ENCODE results near the gene UGP2.

The UGP2 gene

DNA sequence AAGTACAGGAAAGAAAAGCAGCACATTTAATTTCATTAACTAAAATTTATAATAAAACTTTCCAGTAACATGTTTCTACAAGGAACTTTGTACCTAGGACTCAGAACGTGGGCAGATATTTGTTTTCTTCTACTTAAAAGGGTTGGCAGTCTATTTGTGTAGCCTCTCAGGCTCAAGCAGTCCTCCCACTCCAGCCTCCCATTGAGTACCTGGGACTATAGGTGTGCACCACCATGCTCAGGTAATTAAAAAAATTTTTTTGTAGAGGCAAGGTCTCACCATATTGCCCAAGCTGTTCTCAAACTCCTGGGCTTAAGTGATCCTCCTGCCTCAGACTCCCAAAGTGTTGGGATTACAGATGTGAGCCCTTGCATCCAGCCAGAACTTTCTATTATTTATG is 36.8 kb downstream of the UGP2 start:
- H3K9ac ChIP-seq: no peak overlapping the region
- no peaks in the 10 kb centered on the region for H3K27me3 ChIP-seq (ENCODE audit: control insufficient read depth, insufficient read depth, low read length)
- H3K9me3 ChIP-seq (ENCODE audit: control insufficient read depth, low read length): no peaks in the 10 kb centered on the region
- H3K4me1 ChIP-seq: peaks cover 6% of the 10 kb centered on the region
- H2AFZ ChIP-seq: no peak overlapping the region
- H3K4me2 ChIP-seq (ENCODE audit: low read length): no peak overlapping the region
- TF ChIP-seq, protein P1, sequence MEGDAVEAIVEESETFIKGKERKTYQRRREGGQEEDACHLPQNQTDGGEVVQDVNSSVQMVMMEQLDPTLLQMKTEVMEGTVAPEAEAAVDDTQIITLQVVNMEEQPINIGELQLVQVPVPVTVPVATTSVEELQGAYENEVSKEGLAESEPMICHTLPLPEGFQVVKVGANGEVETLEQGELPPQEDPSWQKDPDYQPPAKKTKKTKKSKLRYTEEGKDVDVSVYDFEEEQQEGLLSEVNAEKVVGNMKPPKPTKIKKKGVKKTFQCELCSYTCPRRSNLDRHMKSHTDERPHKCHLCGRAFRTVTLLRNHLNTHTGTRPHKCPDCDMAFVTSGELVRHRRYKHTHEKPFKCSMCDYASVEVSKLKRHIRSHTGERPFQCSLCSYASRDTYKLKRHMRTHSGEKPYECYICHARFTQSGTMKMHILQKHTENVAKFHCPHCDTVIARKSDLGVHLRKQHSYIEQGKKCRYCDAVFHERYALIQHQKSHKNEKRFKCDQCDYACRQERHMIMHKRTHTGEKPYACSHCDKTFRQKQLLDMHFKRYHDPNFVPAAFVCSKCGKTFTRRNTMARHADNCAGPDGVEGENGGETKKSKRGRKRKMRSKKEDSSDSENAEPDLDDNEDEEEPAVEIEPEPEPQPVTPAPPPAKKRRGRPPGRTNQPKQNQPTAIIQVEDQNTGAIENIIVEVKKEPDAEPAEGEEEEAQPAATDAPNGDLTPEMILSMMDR (IDR thresholded peaks at IDR 0.05): no peak
- no peak overlapping the region for H3K27ac ChIP-seq
- no peaks in the 10 kb centered on the region for H3K36me3 ChIP-seq (ENCODE audit: control insufficient read depth, insufficient read depth, low read length)
- no peak overlapping the region for H3K4me3 ChIP-seq (ENCODE audit: low read depth, low read length)
- H3K79me2 ChIP-seq: peaks cover 22% of the 10 kb centered on the region

DNA sequence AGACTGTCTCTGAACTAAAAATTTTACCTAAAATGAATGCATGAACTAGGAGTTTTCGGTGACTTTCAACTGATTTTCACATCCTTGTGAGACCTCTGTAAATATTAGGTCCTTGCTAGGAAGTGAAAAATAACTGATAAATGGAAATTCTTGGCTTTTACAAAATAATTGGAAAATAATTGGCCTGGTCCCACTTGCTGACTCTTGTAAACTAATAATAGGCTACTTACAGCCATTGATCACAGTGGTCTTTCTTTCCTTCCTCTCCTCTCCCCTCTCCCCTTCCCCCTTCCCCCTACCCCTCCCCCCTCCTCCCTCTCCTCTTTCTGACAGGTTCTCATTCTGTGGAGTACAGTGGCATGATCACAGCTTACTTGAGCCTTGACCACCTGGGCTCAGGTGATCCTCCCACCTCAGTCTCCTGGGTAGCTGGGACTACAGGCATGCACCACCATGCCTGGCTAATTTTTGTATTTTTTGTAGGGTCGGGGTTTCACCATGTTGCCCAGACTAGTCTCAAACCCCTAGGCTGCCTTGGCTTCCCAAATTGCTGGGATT is 38.3 kb downstream of the UGP2 start:
- TF ChIP-seq, protein P1 (IDR thresholded peaks at IDR 0.05): no peak
- H3K4me1 ChIP-seq: no peaks in the 10 kb centered on the region
- H3K36me3 ChIP-seq (ENCODE audit: control insufficient read depth, insufficient read depth, low read length): no peaks in the 10 kb centered on the region
- H3K4me3 ChIP-seq (ENCODE audit: low read depth, low read length): no peak overlapping the region
- no peak overlapping the region for H2AFZ ChIP-seq
- no peak overlapping the region for H3K27ac ChIP-seq
- no peaks in the 10 kb centered on the region for H3K27me3 ChIP-seq (ENCODE audit: control insufficient read depth, insufficient read depth, low read length)
- H3K9me3 ChIP-seq (ENCODE audit: control insufficient read depth, low read length): no peaks in the 10 kb centered on the region
- H3K9ac ChIP-seq: no peak overlapping the region
- H3K4me2 ChIP-seq (ENCODE audit: low read length): no peak overlapping the region
- H3K79me2 ChIP-seq: peaks cover 9% of the 10 kb centered on the region

DNA sequence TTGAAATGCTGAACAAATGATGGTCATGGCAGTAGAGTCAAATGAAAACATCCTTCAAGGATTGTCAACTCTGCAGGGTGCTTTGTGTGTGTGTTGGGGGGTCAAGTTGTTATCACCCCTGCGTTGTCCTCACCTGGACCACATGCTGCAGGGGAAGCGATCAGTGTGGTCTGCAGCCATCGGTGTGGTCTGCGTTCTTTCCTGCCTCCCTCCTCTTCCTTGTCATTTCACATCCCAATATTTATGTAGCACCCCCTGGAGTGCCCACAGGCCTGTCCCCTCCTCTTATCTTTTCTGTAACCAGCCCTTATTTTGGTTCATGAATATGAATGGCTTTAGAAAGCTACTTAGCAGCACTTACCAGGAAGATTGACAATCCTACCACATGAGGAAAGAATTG is 38.9 kb downstream of the UGP2 start:
- H3K27me3 ChIP-seq (ENCODE audit: control insufficient read depth, insufficient read depth, low read length): no peaks in the 10 kb centered on the region
- no peak overlapping the region for H3K4me3 ChIP-seq (ENCODE audit: low read depth, low read length)
- H3K4me2 ChIP-seq (ENCODE audit: low read length): no peak overlapping the region
- no peak overlapping the region for H3K27ac ChIP-seq
- H3K36me3 ChIP-seq (ENCODE audit: control insufficient read depth, insufficient read depth, low read length): no peaks in the 10 kb centered on the region
- no peaks in the 10 kb centered on the region for H3K4me1 ChIP-seq
- TF ChIP-seq, protein P1 (IDR thresholded peaks at IDR 0.05): no peak
- no peak overlapping the region for H3K9ac ChIP-seq
- peaks cover 7% of the 10 kb centered on the region for H3K79me2 ChIP-seq
- H3K9me3 ChIP-seq (ENCODE audit: control insufficient read depth, low read length): no peaks in the 10 kb centered on the region
- no peak overlapping the region for H2AFZ ChIP-seq

DNA sequence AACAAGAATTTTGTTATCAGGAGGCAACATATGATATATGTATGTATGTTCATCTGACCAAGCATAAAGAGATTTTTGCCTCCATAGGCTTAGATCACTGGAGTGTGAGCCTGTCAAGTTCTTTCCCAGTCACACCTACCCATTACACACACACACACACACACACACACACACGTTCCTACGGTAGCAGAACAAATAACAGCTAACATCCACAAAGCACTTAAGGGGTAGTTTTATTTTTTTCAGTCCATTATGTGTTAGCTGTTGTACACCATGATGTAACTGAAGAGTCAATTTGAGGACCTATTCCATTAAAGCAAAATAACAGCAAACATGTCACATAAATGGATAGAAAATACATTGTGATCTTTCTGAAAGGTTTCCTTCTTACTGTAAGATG is 39.5 kb downstream of the UGP2 start:
- no peaks in the 10 kb centered on the region for H3K9me3 ChIP-seq (ENCODE audit: control insufficient read depth, low read length)

More for the DNA sequence above, 39.5 kb downstream of the UGP2 start:
- H3K4me3 ChIP-seq (ENCODE audit: low read depth, low read length): no peak overlapping the region
- TF ChIP-seq, protein P1 (IDR thresholded peaks at IDR 0.05): no peak
- no peak overlapping the region for H3K27ac ChIP-seq
- peaks cover 7% of the 10 kb centered on the region for H3K79me2 ChIP-seq
- H3K4me2 ChIP-seq (ENCODE audit: low read length): no peak overlapping the region
- no peak overlapping the region for H3K9ac ChIP-seq
- no peaks in the 10 kb centered on the region for H3K36me3 ChIP-seq (ENCODE audit: control insufficient read depth, insufficient read depth, low read length)
- H2AFZ ChIP-seq: no peak overlapping the region
- no peaks in the 10 kb centered on the region for H3K27me3 ChIP-seq (ENCODE audit: control insufficient read depth, insufficient read depth, low read length)
- H3K4me1 ChIP-seq: no peaks in the 10 kb centered on the region
